ENCODE data around the gene C6orf163. TPM values are rescaled to one million over a fixed set of nuclear protein-coding genes. Genes with fewer than 3 reads are reported as not detected.
"Not testable (repeated sequence)": the region's sequence is repeated elsewhere in the genome, so short reads cannot be mapped to it uniquely, and the experiment has no call there.

Gene C6orf163
- 2.7 TPM for polyA plus RNA-seq (2013, experiment 1 of 2)
- polyA plus RNA-seq (2013, experiment 2 of 2) = 1.3 TPM

- Histone ChIP-seq H3K4me3 (ENCODE audit: extremely low read depth, insufficient read depth, low read length, poor library complexity, severe bottlenecking) (no peak within 1 kb of the TSS), H3K4me1 (ENCODE audit: control insufficient read depth, insufficient read depth, low read length, poor library complexity, severe bottlenecking) (no peaks in the 10 kb centered on the region), H3K36me3 (ENCODE audit: control insufficient read depth, insufficient read depth, low read length) (peaks cover 10% of the 10 kb centered on the region), H3K9me3 (ENCODE audit: control insufficient read depth, low read length) (no peaks in the 10 kb centered on the region), H3K27ac (ENCODE audit: low read depth, low read length, severe bottlenecking) (no peak within 1 kb of the TSS)
- 83 to 88% methylated on average over 1 of the region's 2 CpGs for WGBS, 2 experiments (ENCODE audit: insufficient coverage in 2 of 2)
Measured at GRCh38 chr6:87344731-87345130, at the start of gene C6orf163. C6orf163 (plus strand) TSS chr6:87344813; CDS start chr6:87345100, 287 bp downstream.

- no peak overlapping the region for H3K4me3 ChIP-seq (ENCODE audit: extremely low read depth, insufficient read depth, low read length, poor library complexity, severe bottlenecking)
- no CpG with 5 or more reads among the region's 1 CpG for WGBS, 2 experiments (ENCODE audit: insufficient coverage in 2 of 2)
Measured at GRCh38 chr6:87297119-87297518, 47.5 kb upstream of the C6orf163 start.

GRCh38 chr6:87301277-87301676, 43.3 kb upstream of the C6orf163 start:
- H3K4me3 ChIP-seq (ENCODE audit: extremely low read depth, insufficient read depth, low read length, poor library complexity, severe bottlenecking); H3K27ac ChIP-seq (ENCODE audit: low read depth, low read length, severe bottlenecking); H3K4me1 ChIP-seq (ENCODE audit: control insufficient read depth, insufficient read depth, low read length, poor library complexity, severe bottlenecking); H3K36me3 ChIP-seq (ENCODE audit: control insufficient read depth, insufficient read depth, low read length); H3K9me3 ChIP-seq (ENCODE audit: control insufficient read depth, low read length): not testable (repeated sequence)
- WGBS, 2 experiments (ENCODE audit: insufficient coverage in 2 of 2) = 79 to 84% methylated on average over 6 to 9 of the region's 9 CpGs

More at GRCh38 chr6:87297119-87297518, 47.5 kb upstream of the C6orf163 start:
- no peaks in the 10 kb centered on the region for H3K9me3 ChIP-seq (ENCODE audit: control insufficient read depth, low read length)
- H3K4me1 ChIP-seq (ENCODE audit: control insufficient read depth, insufficient read depth, low read length, poor library complexity, severe bottlenecking) = no peaks in the 10 kb centered on the region
- H3K27ac ChIP-seq (ENCODE audit: low read depth, low read length, severe bottlenecking) = no peak overlapping the region
- H3K36me3 ChIP-seq (ENCODE audit: control insufficient read depth, insufficient read depth, low read length) = no peaks in the 10 kb centered on the region

GRCh38 chr6:87308970-87309369, 35.6 kb upstream of the C6orf163 start:
- WGBS, 2 experiments (ENCODE audit: insufficient coverage in 2 of 2) = 81 to 85% methylated on average over 3 to 4 of the region's 4 CpGs
- H3K4me1 ChIP-seq (ENCODE audit: control insufficient read depth, insufficient read depth, low read length, poor library complexity, severe bottlenecking) = no peaks in the 10 kb centered on the region
- no peak overlapping the region for H3K4me3 ChIP-seq (ENCODE audit: extremely low read depth, insufficient read depth, low read length, poor library complexity, severe bottlenecking)
- H3K36me3 ChIP-seq (ENCODE audit: control insufficient read depth, insufficient read depth, low read length) = no peaks in the 10 kb centered on the region
- no peaks in the 10 kb centered on the region for H3K9me3 ChIP-seq (ENCODE audit: control insufficient read depth, low read length)
- H3K27ac ChIP-seq (ENCODE audit: low read depth, low read length, severe bottlenecking) = no peak overlapping the region

- H3K9me3 ChIP-seq (ENCODE audit: control insufficient read depth, low read length) = no peaks in the 10 kb centered on the region
- no CpG with 5 or more reads among the region's 1 CpG for WGBS, 2 experiments (ENCODE audit: insufficient coverage in 2 of 2)
- no peaks in the 10 kb centered on the region for H3K4me1 ChIP-seq (ENCODE audit: control insufficient read depth, insufficient read depth, low read length, poor library complexity, severe bottlenecking)
- H3K36me3 ChIP-seq (ENCODE audit: control insufficient read depth, insufficient read depth, low read length) = no peaks in the 10 kb centered on the region
- no peak overlapping the region for H3K4me3 ChIP-seq (ENCODE audit: extremely low read depth, insufficient read depth, low read length, poor library complexity, severe bottlenecking)
- H3K27ac ChIP-seq (ENCODE audit: low read depth, low read length, severe bottlenecking) = no peak overlapping the region
Measured at GRCh38 chr6:87312860-87313259, 31.8 kb upstream of the C6orf163 start.

- no peak overlapping the region for H3K27ac ChIP-seq (ENCODE audit: low read depth, low read length, severe bottlenecking)
- no peak overlapping the region for H3K4me3 ChIP-seq (ENCODE audit: extremely low read depth, insufficient read depth, low read length, poor library complexity, severe bottlenecking)
- H3K9me3 ChIP-seq (ENCODE audit: control insufficient read depth, low read length) = no peaks in the 10 kb centered on the region
- no peaks in the 10 kb centered on the region for H3K36me3 ChIP-seq (ENCODE audit: control insufficient read depth, insufficient read depth, low read length)
- no peaks in the 10 kb centered on the region for H3K4me1 ChIP-seq (ENCODE audit: control insufficient read depth, insufficient read depth, low read length, poor library complexity, severe bottlenecking)
- WGBS, 2 experiments (ENCODE audit: insufficient coverage in 2 of 2) = 81 to 87% methylated on average over 3 of the region's 3 CpGs
Measured at GRCh38 chr6:87315071-87315470, 29.5 kb upstream of the C6orf163 start.

- H3K36me3 ChIP-seq (ENCODE audit: control insufficient read depth, insufficient read depth, low read length) = no peaks in the 10 kb centered on the region
- H3K4me1 ChIP-seq (ENCODE audit: control insufficient read depth, insufficient read depth, low read length, poor library complexity, severe bottlenecking) = no peaks in the 10 kb centered on the region
- no peaks in the 10 kb centered on the region for H3K9me3 ChIP-seq (ENCODE audit: control insufficient read depth, low read length)
- no peak overlapping the region for H3K4me3 ChIP-seq (ENCODE audit: extremely low read depth, insufficient read depth, low read length, poor library complexity, severe bottlenecking)
- H3K27ac ChIP-seq (ENCODE audit: low read depth, low read length, severe bottlenecking) = no peak overlapping the region
- 63 to 100% methylated on average over 1 of the region's 3 CpGs for WGBS, 2 experiments (ENCODE audit: insufficient coverage in 2 of 2)
Measured at GRCh38 chr6:87319271-87319987, 25.2 kb upstream of the C6orf163 start.

GRCh38 chr6:87322304-87323212, 22.1 kb upstream of the C6orf163 start, which contains the start of gene SMIM8:
SMIM8 (plus strand) TSS chr6:87322588; CDS start chr6:87337032, 14,444 bp downstream.
- no peaks in the 10 kb centered on the region for H3K9me3 ChIP-seq (ENCODE audit: control insufficient read depth, low read length)
- no peaks in the 10 kb centered on the region for H3K4me1 ChIP-seq (ENCODE audit: control insufficient read depth, insufficient read depth, low read length, poor library complexity, severe bottlenecking)
- WGBS, 2 experiments (ENCODE audit: insufficient coverage in 2 of 2) = 0 to 1% methylated on average over 37 to 38 of the region's 60 CpGs
- no peaks in the 10 kb centered on the region for H3K36me3 ChIP-seq (ENCODE audit: control insufficient read depth, insufficient read depth, low read length)
- H3K4me3 ChIP-seq (ENCODE audit: extremely low read depth, insufficient read depth, low read length, poor library complexity, severe bottlenecking) = peak within 1 kb of the TSS; percentile 97
- peak within 1 kb of the TSS; percentile 29 for H3K27ac ChIP-seq (ENCODE audit: low read depth, low read length, severe bottlenecking)

GRCh38 chr6:87323880-87324279, 20.7 kb upstream of the C6orf163 start:
- no CpG with 5 or more reads among the region's 1 CpG for WGBS, 2 experiments (ENCODE audit: insufficient coverage in 2 of 2)
- H3K36me3 ChIP-seq (ENCODE audit: control insufficient read depth, insufficient read depth, low read length); H3K4me1 ChIP-seq (ENCODE audit: control insufficient read depth, insufficient read depth, low read length, poor library complexity, severe bottlenecking); H3K27ac ChIP-seq (ENCODE audit: low read depth, low read length, severe bottlenecking); H3K9me3 ChIP-seq (ENCODE audit: control insufficient read depth, low read length); H3K4me3 ChIP-seq (ENCODE audit: extremely low read depth, insufficient read depth, low read length, poor library complexity, severe bottlenecking): not testable (repeated sequence)

- Histone ChIP-seq H3K36me3 (ENCODE audit: control insufficient read depth, insufficient read depth, low read length) (no peaks in the 10 kb centered on the region), H3K27ac (ENCODE audit: low read depth, low read length, severe bottlenecking) (no peak overlapping the region), H3K4me3 (ENCODE audit: extremely low read depth, insufficient read depth, low read length, poor library complexity, severe bottlenecking) (no peak overlapping the region), H3K9me3 (ENCODE audit: control insufficient read depth, low read length) (no peaks in the 10 kb centered on the region), H3K4me1 (ENCODE audit: control insufficient read depth, insufficient read depth, low read length, poor library complexity, severe bottlenecking) (peaks cover 5% of the 10 kb centered on the region)
Measured at GRCh38 chr6:87330961-87331360, 13.7 kb upstream of the C6orf163 start.

Data from mesodermal cell (in vitro differentiated cells).